Activated T-helper 1 cell treated with Interleukin-2 at 50 U/mL for 16 hours (primary cell): ENCODE results near the gene RAPGEF6.
"Not testable (repeated sequence)": the region's sequence is repeated elsewhere in the genome, so short reads cannot be mapped to it uniquely, and the experiment has no call there.

Source experiments
- DNase-seq: peaks from one replicate; pipeline ENCODE4 v3.0.0-alpha.2; 2020; ENCODE audit warnings: low read depth

Gene RAPGEF6

DNA sequence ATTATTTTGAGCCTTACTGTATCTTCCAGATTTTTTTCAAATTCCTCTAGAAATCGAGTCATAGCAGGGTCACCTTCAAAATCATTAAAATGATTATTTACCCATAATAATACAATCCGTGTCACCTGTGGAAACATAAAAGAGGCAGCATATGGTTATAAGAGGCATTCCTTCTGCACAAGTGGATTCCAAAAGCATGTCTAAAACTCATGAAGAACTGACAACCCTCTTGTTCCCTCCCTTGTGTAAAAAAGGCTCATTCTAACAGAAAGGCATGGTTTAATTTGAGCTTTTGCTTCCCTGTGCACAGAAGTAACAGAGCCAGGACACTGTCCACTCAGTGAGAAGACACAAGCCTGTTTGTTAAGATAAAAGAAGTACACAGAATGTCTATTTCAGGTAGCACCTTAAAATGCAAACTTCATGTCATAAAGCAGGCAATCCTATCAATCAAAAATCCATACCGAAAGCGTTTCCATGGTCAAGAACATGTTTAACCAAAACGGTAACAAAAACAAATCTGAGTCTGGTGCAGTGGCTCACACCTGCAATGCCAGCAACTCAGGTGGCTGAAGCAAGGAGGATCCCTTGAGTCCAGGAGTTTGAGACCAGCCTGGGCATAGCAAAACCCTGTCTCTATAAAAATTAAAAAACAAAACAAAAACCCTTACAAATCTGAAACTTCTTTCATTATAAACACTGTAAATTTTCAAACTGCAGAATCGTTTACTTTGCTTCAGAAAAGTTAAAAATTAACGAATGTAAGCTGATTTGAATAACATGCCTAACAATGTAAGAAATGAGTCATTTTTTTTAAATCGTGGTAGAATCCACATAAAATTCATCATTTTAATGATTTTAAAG, 139.3 kb downstream of the RAPGEF6 start:
- DNase-seq, result no peak

DNA sequence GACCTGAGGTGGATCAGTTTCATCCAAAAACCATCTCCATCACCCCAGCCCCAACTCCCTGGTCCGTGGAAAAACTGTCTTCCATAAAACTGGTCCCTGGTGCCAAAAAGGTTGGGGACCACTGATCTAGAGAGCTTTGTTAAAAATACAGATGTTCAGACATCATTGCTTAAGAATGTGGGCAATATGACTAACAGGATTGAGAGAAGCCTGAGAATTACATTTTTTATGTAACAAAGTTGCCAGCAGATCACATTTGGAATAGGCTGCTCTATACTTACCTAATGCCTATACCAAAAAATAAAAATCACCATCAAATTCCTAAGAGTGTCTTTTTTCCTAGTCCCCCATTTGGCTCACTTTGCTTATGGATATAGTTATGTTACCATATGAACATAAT, 143.3 kb downstream of the RAPGEF6 start:
- DNase-seq, result no peak

DNA sequence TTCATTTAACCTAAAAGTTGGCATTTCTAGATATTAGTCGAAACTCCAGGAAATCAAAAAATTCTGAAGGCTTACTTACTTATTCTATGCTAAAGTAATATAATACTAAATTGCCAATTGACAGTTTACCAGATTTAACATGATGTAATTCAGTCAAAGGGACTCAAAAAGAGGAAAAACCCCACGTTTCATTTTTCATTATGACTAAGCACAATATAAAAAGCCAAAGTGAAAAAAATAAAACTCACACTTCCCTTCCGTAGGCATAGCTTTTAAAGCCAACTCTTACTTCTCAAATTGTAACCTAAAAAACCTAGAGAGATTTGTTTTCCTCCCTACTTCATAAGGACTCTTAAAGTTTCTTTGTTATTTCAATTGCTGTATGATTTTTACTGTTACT, 146.6 kb downstream of the RAPGEF6 start:
- no peak for DNase-seq

DNA sequence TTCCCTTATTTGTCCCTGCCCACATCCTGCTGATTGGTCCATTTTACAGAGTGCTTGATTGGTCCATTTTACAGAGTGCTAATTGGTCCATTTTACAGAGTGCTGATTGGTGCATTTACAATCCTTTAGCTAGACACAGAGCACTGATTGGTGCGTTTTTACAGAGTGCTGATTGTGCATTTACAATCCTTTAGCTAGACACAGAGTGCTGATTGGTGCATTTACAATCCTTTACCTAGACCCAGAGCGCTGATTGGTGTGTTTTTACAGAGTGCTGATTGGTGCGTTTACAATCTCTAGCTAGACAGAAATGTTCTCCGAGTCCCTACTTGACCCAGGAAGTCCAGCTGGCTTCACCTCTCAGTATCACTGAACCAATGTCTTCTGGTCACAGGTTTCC, 147.7 kb downstream of the RAPGEF6 start:
- DNase-seq, result not testable (repeated sequence)

DNA sequence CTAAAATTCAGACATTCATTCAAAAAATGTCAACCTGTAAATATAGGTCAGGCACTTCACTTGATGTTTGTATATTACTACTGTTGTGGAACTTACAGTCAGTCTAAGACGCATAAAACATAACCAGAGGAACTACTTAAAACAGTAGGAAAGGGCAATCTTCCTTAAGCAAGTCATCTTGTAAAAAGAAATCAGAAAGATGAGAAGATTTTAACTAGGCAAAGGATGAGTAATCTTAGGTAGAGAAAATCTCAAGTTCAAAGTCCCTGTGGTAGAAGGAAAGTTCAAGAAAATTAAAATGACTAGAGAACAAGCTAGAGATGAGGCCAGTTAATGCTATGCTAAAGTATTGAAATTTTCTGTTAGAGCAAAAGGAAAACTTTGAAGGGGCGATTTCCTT, 152.4 kb downstream of the RAPGEF6 start:
- DNase-seq, result no peak

DNA sequence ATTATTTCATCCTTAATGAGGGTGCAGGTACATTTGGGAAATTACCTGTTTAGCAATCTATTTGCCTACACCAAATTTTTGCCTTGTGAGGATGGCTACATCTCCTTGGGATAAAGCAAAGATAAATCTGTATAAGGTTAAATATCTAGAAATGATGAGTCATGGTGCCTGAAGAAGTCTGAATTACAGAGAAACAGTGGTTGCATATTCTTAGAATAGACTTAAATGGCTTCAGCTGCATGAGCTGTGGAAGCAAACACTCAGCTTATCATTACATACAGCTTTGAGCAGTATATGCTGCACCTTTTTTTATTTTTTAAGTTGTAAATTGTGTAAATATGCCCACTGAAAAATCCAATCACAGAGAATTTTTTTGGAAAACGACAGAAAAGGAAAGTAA, 153.5 kb downstream of the RAPGEF6 start:
- DNase-seq, result no peak

DNA sequence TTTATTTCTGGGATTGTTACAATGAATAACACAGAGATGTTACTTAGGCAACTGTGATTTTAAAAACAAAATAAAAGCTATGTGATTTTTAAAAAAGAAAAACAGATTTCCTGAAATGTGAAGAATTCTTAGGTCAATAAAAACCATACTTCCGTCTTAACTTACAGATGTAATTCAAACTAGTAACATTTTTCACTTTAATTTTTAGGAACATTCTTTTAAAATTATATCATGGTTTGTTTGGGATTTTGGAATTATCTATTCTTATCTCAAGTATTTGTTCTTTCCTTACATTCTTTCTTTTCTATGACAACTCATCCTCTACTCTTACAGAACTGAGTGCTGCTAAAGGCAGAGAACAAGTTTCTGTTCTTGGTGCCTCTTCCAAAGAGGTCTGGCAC, 159.5 kb downstream of the RAPGEF6 start:
- no peak for DNase-seq

DNA sequence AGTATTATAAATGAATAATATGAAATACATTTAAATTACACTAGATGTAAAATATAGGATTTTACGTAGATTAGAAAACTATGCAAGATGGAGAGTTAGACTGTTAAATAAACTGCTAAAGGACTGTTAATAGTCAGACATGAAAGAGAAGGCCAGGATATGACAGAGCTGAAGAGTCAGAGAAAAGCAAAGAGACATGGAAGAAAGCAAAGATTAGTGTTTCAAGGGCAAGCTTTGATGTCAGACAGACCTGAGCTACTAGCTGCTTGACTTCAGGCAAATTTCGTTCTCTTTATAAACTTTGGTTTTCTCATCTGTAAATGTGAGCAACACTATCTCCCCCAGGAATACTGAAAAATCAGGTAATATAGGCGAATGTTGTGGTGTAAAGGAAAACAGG, 161.3 kb downstream of the RAPGEF6 start:
- no peak for DNase-seq

DNA sequence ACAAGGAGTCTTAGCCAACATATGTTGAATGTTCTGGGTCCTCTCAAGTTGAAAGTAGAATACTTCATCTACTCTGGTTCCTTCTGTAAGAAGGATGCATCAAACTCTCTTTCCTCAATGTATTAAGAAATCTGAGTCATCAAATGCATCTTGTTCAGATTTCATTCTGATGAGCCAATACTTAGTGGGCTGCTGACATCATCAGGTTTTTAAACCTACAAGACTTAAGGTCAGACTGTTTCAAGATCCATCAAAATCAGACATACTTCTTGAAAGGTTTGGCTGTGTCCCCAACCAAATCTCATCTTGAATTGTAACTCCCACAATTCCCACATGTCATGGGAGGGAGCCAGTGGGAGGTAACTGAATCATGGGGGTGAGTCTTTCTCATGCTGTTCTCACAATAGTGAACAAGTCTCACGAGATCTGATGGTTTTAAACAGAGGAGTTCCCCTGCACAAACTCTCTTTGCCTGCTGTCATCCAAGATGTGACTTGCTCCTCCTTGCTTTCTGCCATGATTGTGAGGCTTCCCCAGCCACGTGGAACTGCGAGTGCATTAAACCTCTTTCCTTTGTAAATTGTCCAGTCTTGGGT, 168.8 kb downstream of the RAPGEF6 start:
- no peak for DNase-seq

DNA sequence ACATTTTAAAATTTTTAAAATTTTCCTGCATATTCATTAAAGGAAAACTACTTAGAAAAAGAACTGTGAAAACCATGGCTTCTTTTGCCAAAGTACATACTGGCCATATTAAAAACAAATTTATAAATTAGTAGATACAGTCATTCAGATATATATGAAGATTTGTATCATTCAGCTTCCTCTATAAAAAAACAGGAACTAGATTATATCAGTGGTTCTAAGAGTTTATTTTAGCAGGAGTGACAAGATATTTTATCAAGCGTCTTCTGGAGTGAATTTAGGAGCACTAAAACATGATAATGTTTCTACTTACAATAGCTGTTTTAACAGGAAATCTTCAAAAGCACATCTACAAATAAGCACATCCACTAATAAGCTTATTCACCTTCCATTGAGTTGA, 171.4 kb downstream of the RAPGEF6 start:
- DNase-seq, result no peak

DNA sequence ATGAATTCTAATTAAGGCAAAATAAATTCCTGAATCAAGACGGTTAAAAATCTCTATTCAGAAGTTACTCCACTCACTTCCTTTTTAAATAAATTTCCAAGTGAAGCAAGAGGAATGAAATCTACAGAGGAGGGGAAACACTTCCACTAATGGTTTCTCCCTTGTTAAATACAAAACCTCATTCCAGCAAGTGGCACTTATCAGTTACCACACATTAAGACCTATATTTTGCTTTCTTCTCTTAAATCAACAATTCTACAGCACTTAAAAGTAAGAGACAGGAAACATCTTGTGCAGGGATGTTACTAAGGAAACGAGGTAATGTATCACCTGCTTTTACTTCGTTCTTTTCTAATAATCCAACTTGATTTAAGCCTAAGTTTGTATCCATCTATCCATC, 172.6 kb downstream of the RAPGEF6 start:
- no peak for DNase-seq

DNA sequence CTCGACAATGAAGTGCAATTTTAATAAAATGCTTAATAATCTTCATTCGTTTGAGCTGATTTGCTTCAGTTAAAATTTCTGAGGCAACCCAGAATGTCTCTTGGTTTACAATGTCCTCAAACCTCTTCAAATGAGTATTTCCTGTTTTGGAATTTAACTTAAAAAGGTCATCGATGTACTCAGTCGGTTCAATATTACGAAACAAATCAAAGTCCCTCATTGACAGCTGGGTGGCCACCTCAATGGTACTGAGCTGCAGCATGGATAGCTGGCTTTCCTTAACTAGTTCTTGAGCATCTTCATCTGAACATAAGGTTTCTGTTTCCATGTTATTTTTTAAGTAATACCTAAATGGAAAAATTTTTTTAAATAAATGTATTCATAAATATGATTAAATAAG, 173.3 kb downstream of the RAPGEF6 start:
- DNase-seq, result no peak

DNA sequence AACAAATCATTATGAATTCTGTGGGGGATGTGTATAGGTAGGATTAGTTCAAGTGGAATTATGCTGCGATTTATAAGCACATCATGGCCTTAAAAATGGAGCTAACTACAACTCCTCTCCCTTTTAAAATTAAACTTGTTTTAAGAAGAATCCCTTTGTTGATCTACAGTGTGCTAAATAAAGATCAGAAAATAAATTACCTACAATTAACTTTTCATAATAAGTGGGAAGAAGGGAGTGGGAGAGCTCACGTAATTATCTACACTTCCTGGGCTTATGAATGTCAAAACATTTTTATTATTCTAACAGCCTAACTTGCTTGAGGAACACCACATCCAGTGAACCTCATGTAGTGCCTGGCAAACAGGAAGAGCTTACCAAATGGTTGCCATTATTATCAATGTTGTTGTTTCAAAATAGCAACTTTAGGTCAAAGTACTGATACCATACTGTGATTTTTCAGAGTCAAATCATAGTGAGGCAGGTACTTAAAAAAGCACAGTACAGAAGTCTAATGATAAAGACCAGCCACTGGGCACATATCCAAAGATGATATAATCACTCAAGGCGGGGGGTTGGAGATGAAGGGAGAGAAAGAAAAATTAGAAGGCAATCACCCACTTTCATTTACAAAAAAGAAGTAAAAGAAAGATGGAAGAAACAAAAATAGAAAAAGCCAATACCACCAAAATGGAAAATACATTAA, 174.0 kb downstream of the RAPGEF6 start:
- DNase-seq, result no peak

DNA sequence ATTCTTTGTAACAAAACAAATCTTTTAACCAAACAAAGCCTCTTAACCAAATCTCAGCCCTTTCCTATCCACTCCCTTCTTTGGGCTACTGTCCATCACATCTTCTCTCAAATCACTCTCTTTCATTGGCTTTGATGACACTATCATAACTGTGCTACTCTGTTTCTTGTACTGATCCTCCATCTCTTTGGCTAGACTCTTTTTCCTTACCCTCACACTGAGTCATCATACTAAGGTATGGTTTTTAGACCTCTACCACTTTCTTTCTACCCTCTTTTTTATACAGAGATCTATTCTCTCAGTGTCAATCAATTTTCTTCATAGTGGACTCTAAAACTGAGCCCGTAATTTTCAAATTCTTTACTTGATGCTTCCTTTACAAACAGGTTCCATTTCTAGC, 174.9 kb downstream of the RAPGEF6 start:
- no peak for DNase-seq

DNA sequence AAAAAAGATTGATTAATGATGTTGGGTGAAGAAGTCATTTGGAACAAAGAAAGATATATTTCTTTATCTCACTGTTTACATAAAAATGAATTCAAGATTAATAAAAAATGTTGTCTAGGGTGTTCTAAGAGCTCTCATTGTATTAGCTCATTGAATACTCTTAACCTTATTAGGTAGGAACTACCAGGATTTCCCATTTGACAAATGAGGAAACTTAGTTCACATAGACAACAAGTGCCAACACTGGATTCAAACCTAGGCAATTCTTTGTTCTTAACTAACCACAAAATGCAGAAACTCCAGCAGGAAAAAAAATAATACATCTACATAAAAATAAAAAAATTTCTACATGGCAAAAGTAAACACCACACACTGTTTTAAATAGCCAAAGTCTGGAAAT, 175.8 kb downstream of the RAPGEF6 start:
- no peak for DNase-seq

DNA sequence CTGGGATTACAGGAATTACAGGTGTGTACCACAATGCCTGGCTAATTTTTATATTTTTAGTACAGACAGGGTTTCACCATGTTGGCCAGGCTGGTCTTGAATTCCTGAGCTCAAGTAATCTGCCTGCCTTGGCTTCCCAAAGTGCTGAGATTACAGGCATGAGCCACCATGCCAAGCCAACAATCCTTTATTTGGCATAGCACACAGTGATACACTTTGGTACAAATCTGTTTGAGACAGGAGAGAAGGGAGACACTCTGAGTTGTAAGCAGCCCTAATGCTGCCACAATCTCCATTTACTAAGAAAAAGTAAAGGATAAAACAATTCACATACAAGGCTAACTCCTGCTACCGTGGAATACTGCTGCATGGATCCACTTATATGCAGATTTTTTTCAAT, 177.8 kb downstream of the RAPGEF6 start:
- DNase-seq, result no peak

DNA sequence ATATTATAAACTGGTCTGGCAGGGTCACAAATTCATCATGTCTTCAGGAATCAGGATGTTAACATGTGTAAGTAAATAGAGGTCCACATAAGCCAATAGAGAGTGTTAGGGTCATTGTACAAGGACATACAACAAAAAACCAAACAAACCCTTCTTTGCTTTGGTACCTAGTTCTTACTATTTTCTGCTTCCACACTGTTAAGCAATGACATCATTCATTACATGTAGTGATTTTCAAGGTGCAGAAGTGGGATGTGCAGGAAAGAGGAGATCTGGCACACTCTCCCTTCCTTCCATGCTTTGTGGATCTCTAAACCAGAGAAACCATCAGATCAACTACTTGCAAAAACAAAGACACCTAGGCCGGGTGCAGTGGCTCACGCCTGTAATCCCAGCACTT, 184.1 kb downstream of the RAPGEF6 start:
- no peak for DNase-seq

DNA sequence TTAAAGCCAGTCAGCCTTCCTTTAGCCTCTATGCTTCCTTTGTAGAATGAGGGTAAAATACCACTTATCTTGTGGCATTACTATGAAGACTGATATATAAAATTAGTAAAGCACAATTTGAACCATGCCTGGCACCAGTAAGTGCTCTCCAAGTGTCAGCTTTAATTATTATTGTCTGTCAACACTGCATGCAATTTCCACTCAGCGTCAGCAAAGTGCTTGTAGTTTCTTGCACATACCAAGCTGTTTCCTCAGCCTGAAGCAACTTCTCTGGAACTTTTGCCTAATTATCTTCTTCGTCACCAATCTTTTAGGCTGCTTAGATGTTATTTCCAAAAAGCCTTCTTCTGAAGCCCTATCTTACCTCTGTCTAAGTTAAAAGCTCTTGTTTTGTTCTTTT, 193.8 kb downstream of the RAPGEF6 start:
- no peak for DNase-seq

DNA sequence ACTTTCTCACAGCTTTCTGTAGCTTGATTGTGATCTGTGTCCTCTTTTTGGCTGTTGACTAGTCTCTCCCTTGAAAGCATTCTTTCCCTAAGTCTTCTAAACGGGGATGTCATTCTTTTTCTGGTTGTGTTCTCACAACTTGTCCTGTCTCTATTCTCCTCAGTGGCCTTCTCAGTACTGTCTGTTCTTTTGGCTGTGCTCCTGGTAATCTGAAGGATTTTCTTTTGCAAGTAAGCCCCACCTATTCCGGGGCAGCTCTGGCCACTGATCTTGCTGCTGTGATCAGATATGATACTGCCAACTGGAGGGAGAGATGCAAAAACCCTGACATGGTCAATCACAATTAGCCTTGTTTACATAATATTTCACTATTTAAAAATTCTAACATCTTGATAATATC, 198.9 kb downstream of the RAPGEF6 start:
- DNase-seq, result no peak

DNA sequence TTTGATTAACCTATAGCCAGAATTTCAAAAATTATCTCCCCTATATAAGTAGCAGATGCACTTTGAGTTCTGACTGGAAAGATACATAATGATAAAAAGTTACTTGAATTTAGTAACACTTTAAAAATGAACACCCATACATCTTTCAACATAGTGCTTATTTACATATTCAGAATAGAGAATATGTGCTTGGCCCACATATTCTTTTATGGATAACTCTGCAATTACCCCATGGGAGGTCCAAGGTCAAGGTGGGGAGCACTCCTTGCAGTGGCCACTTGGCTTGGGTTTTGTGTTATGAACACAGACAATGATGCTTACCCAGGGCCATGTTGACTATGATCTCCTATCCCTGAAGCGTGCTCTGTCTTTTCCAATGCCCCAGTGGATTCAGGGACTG, 201.9 kb downstream of the RAPGEF6 start:
- no peak for DNase-seq

DNA sequence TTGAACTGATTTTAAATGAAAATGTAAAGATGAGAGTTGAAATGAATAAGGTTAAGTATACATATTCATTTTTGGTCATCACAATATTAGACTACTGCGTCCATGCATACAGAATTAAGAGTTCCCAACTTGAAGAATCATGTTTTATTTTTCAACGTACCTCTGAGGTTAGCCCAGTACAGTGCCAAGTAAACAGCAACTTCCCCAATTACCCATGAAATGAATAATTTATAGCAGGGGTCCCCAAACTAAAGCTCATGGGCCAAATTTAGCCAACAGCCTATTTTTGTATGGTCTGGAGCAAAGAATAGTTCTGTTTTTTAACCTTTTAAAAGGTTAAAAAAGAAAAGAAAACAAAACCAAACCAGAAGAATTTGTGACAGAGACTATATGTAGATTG, 203.2 kb downstream of the RAPGEF6 start:
- DNase-seq, result no peak

DNA sequence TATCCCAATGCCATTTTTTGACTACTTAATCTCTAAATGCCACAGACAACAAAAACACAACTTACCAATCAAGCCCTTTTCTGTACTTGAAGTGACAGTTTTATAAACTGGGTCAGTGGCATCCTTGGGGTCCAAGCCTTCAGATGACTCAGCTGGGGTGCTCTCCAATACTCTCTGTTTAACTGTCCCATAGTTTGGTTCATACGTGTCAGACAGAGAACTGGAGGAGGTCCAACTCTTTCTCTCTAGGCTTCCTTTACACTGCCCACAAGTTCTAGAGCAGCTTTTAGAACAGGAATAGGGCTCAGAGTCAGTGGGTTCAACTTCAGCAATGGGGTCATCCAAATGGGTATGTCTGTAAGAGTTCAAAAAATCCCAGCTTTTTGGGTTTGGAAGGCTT, 204.2 kb downstream of the RAPGEF6 start:
- no peak for DNase-seq

DNA sequence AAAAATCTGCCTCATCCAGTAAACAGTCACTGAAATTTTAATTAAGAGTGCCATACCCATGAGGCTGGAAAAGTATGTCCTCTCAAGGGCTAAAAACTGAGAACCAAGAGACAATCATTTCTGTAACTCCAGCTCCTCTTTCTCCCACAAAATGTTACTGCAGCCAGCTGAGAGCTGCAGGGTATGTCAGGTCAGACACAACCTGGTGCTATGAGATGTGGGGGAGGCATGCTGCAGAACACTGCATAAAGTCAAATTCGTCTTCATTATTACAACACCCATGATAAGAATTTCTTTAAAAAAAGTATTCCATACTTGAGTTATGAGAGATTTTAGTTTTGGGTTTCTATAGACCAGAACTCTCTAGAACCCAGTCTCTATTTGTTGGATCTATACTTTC, 209.0 kb downstream of the RAPGEF6 start:
- DNase-seq, result no peak
